ENCODE results near the gene TMEM236. TPM values are rescaled to one million over a fixed set of nuclear protein-coding genes. Genes with fewer than 3 reads are reported as not detected.

TMEM236 gene
- total RNA-seq, 2 experiments from 2014 or later, result not detected

GRCh38 chr10:17737027-17737965, 14.7 kb upstream of the TMEM236 start:
- Histone ChIP-seq H3K4me1 (ENCODE audit: insufficient read depth, low read length, poor library complexity, severe bottlenecking) (no peaks in the 10 kb centered on the region), H3K79me2 (ENCODE audit: insufficient read depth, low read depth, low read length) (no peaks in the 10 kb centered on the region), H3K4me2 (ENCODE audit: low read length) (no peak overlapping the region), H4K20me1 (ENCODE audit: insufficient read depth, low read length) (no peaks in the 10 kb centered on the region), H3K27ac (ENCODE audit: low read depth, low read length, poor library complexity, severe bottlenecking) (no peak overlapping the region), H3K36me3 (ENCODE audit: insufficient read depth, low read length) (no peaks in the 10 kb centered on the region), H2AFZ (ENCODE audit: low read length) (no peak overlapping the region), H3K9me3 (ENCODE audit: low read length) (no peaks in the 10 kb centered on the region), H3K9me2 (ENCODE audit: insufficient read depth, low read length) (no peaks in the 10 kb centered on the region), H3K4me3 (ENCODE audit: low read depth, low read length, poor library complexity, severe bottlenecking) (no peak overlapping the region)
- POLR2A ChIA-PET, result no interaction called here
- TF ChIP-seq CTCF (conservative IDR thresholded peaks at IDR 0.05; ENCODE audit: low read length) (peak; percentile 87), EZH2phosphoT487 (IDR thresholded peaks at IDR 0.05; ENCODE audit: borderline replicate concordance, low read depth, low read length) (no peak)
- CTCF ChIA-PET (ENCODE audit: unreplicated experiment), result interaction anchor here (0.6 to 0.8 kb wide), 2 partner anchors 93 to 447 kb away, joined by 3 read pairs; partner anchors contain the start of gene STAM
- intact Hi-C loops (cut with micrococcal nuclease; ENCODE audit: unreplicated experiment), result no loop called here
- BruUV-seq (replicated peaks), result no TSS peak
- DNase-seq (ENCODE audit: low spot score), result peak; percentile 43

- Histone ChIP-seq H3K9me2 (ENCODE audit: insufficient read depth, low read length) (no peaks in the 10 kb centered on the region), H3K4me1 (ENCODE audit: insufficient read depth, low read length, poor library complexity, severe bottlenecking) (peaks cover 13% of the 10 kb centered on the region), H3K4me2 (ENCODE audit: low read length) (no peak overlapping the region), H2AFZ (ENCODE audit: low read length) (no peak overlapping the region), H4K20me1 (ENCODE audit: insufficient read depth, low read length) (no peaks in the 10 kb centered on the region), H3K79me2 (ENCODE audit: insufficient read depth, low read depth, low read length) (no peaks in the 10 kb centered on the region), H3K4me3 (ENCODE audit: low read depth, low read length, poor library complexity, severe bottlenecking) (no peak overlapping the region), H3K9me3 (ENCODE audit: low read length) (no peaks in the 10 kb centered on the region), H3K36me3 (ENCODE audit: insufficient read depth, low read length) (no peaks in the 10 kb centered on the region), H3K27ac (ENCODE audit: low read depth, low read length, poor library complexity, severe bottlenecking) (no peak overlapping the region)
- ChIA-PET POLR2A (no interaction called here), CTCF (ENCODE audit: unreplicated experiment) (no interaction called here)
- DNase-seq (ENCODE audit: low spot score), result no peak
- BruUV-seq (replicated peaks), result no TSS peak
- intact Hi-C loops (cut with micrococcal nuclease; ENCODE audit: unreplicated experiment), result loop anchor here (10.0 kb wide), 1 partner anchor 474 kb away; no protein-coding TSS in a partner anchor
- TF ChIP-seq CTCF (conservative IDR thresholded peaks at IDR 0.05; ENCODE audit: low read length) (no peak), EZH2phosphoT487 (IDR thresholded peaks at IDR 0.05; ENCODE audit: borderline replicate concordance, low read depth, low read length) (no peak)
These were observed 11.3 kb upstream of the TMEM236 start for GRCh38 chr10:17740668-17741067.

GRCh38 chr10:17742918-17743317, 9.1 kb upstream of the TMEM236 start:
- no TSS peak for BruUV-seq (replicated peaks)
- POLR2A ChIA-PET, result interaction anchor here (1.0 kb wide), 1 partner anchor 99 kb away, joined by 3 read pairs; the partner anchor contains the start of gene STAM
- DNase-seq (ENCODE audit: low spot score), result peak; percentile 69

More at GRCh38 chr10:17742918-17743317, 9.1 kb upstream of the TMEM236 start:
- H3K4me3 ChIP-seq (ENCODE audit: low read depth, low read length, poor library complexity, severe bottlenecking), result peak overlapping the region; percentile 43
- H3K4me1 ChIP-seq (ENCODE audit: insufficient read depth, low read length, poor library complexity, severe bottlenecking), result peaks cover 13% of the 10 kb centered on the region
- H3K4me2 ChIP-seq (ENCODE audit: low read length), result peak overlapping the region; percentile 46
- no peak overlapping the region for H3K27ac ChIP-seq (ENCODE audit: low read depth, low read length, poor library complexity, severe bottlenecking)
- H4K20me1 ChIP-seq (ENCODE audit: insufficient read depth, low read length), result no peaks in the 10 kb centered on the region
- TF ChIP-seq EZH2phosphoT487 (IDR thresholded peaks at IDR 0.05; ENCODE audit: borderline replicate concordance, low read depth, low read length) (no peak), CTCF (conservative IDR thresholded peaks at IDR 0.05; ENCODE audit: low read length) (peak; percentile 85)
- peak overlapping the region; percentile 85 for H2AFZ ChIP-seq (ENCODE audit: low read length)
- no peaks in the 10 kb centered on the region for H3K9me2 ChIP-seq (ENCODE audit: insufficient read depth, low read length)
- no peaks in the 10 kb centered on the region for H3K79me2 ChIP-seq (ENCODE audit: insufficient read depth, low read depth, low read length)
- H3K36me3 ChIP-seq (ENCODE audit: insufficient read depth, low read length), result no peaks in the 10 kb centered on the region
- CTCF ChIA-PET (ENCODE audit: unreplicated experiment), result no interaction called here
- no peaks in the 10 kb centered on the region for H3K9me3 ChIP-seq (ENCODE audit: low read length)
- intact Hi-C loops (cut with micrococcal nuclease; ENCODE audit: unreplicated experiment), result loop anchor here (2.0 to 10.0 kb wide), 2 partner anchors 136 to 472 kb away; no protein-coding TSS in a partner anchor

Measured in OCI-LY7 (cell line).